H1 (cell line): Measurements from ENCODE around the gene GRID1. TPM values are rescaled to one million over a fixed set of nuclear protein-coding genes. Genes with fewer than 3 reads are reported as not detected.

ENCODE experiments used
- CTCF ChIA-PET: fragments of 300-600 bp; sonication (Branson Sonifier 250); formaldehyde crosslinking; loops from one replicate; lab custom pipeline; 2021; ENCODE audit not compliant: partially characterized antibody; lab: Charles Lee
- POLR2A ChIA-PET: fragments of 300-600 bp; sonication (Branson Sonifier 250); formaldehyde crosslinking; loops from one replicate; lab custom pipeline; 2021; ENCODE audit warnings: inconsistent platforms; ENCODE audit not compliant: partially characterized antibody; lab: Charles Lee
- DNase-seq, 2 experiments: peaks; one replicate each; pipeline versions ENCODE4 v3.0.0 to v3.0.0-alpha.2; 2010 to 2022; ENCODE audit warnings: low spot score in 2 of 2, low read depth in 1 of 2, mixed read lengths in 1 of 2
- FAIRE-seq: peaks from 2 replicates; lab custom pipeline; 2011; peaks lifted over from hg19 to GRCh38; lab: Jason Lieb, UNC
- H2AFZ ChIP-seq: 2 replicates; pipeline ENCODE4 v1.8.1; 2012; ENCODE audit warnings: low read length, inconsistent platforms
- H2AK5ac ChIP-seq: 2 replicates; pipeline ENCODE4 v1.6.1; 2013; ENCODE audit warnings: low read depth, low read length
- H2BK120ac ChIP-seq: replicated peaks from 2 replicates; pipeline ENCODE3; 2013; ENCODE audit warnings: low read depth, low read length, inconsistent platforms
- H2BK12ac ChIP-seq: 2 replicates; pipeline ENCODE4 v1.6.1; 2013; ENCODE audit warnings: low read depth, low read length
- H2BK15ac ChIP-seq: 2 replicates; pipeline ENCODE4 v1.6.1; 2013; ENCODE audit warnings: low read length
- H2BK20ac ChIP-seq: 2 replicates; pipeline ENCODE4 v1.6.1; 2013; ENCODE audit warnings: low read length
- H2BK5ac ChIP-seq: 2 replicates; pipeline ENCODE4 v1.6.1; 2013; ENCODE audit warnings: low read depth, low read length
- H3K14ac ChIP-seq: 2 replicates; pipeline ENCODE4 v1.6.1; 2013; ENCODE audit warnings: inconsistent platforms; ENCODE audit not compliant: insufficient read length
- H3K18ac ChIP-seq: 2 replicates; pipeline ENCODE4 v1.6.1; 2013; ENCODE audit warnings: low read length; ENCODE audit errors: extremely low read depth
- H3K23ac ChIP-seq: 2 replicates; pipeline ENCODE4 v1.6.1; 2013; ENCODE audit warnings: inconsistent platforms; ENCODE audit not compliant: insufficient read length
- H3K23me2 ChIP-seq: 2 replicates; pipeline ENCODE4 v1.6.1; 2013; ENCODE audit warnings: low read depth, low read length
- H3K27ac ChIP-seq: 2 replicates; pipeline ENCODE4 v1.6.1; 2011; ENCODE audit warnings: low read depth, low read length, inconsistent platforms
- H3K27me3 ChIP-seq, 4 experiments: replicated peaks in 1 of 4; 1 replicate in 1 of 4; 2 replicates in 3 of 4; pipeline versions ENCODE4 v1.6.1 to v1.8.1; 2011 to 2013; ENCODE audit warnings: low read length in 3 of 4, mild to moderate bottlenecking in 3 of 4, inconsistent platforms in 2 of 4, mixed read lengths in 2 of 4, moderate library complexity in 1 of 4; ENCODE audit not compliant: control insufficient read depth in 3 of 4, insufficient read depth in 3 of 4; ENCODE audit errors: extremely low read depth in 1 of 4
- H3K36me3 ChIP-seq, 4 experiments: 2 replicates each; pipeline versions ENCODE4 v1.6.1 to v1.8.1; 2011 to 2013; ENCODE audit warnings: mild to moderate bottlenecking in 4 of 4, low read length in 3 of 4, moderate library complexity in 2 of 4, control low read depth in 1 of 4, inconsistent platforms in 1 of 4; ENCODE audit not compliant: insufficient read depth in 4 of 4, control insufficient read depth in 2 of 4
- H3K4ac ChIP-seq: replicated peaks from 2 replicates; pipeline ENCODE3; 2013; ENCODE audit warnings: low read length, low read depth, mixed read lengths, inconsistent platforms; ENCODE audit not compliant: insufficient read length
- H3K4me1 ChIP-seq, 4 experiments: replicated peaks in 1 of 4; 1 replicate in 1 of 4; 2 replicates in 3 of 4; pipeline versions ENCODE4 v1.6.1 to v1.8.1; 2011 to 2013; ENCODE audit warnings: low read length in 3 of 4, inconsistent platforms in 2 of 4, mixed read lengths in 1 of 4; ENCODE audit not compliant: insufficient read depth in 4 of 4, control insufficient read depth in 3 of 4
- H3K4me2 ChIP-seq, 2 experiments: 2 replicates each; pipeline versions ENCODE4 v1.6.1 to v1.8.1; 2011 to 2013; ENCODE audit warnings: low read depth in 2 of 2, low read length in 2 of 2, control low read depth in 1 of 2, inconsistent platforms in 1 of 2, mild to moderate bottlenecking in 1 of 2; ENCODE audit not compliant: insufficient read depth in 1 of 2
- H3K4me3 ChIP-seq, 4 experiments: fragments of 200-600, 300-600 bp in 1 of 4; sonication (generic), shearing (Covaris generic), sonication (Bioruptor Twin) in 1 of 4; 2 replicates each; pipeline versions ENCODE4 v1.5.1 to v1.8.1; 2011 to 2016; ENCODE audit warnings: low read length in 4 of 4, low read depth in 3 of 4, control low read depth in 2 of 4, inconsistent platforms in 2 of 4, mild to moderate bottlenecking in 2 of 4, mixed read lengths in 1 of 4, moderate library complexity in 1 of 4; ENCODE audit not compliant: insufficient read depth in 2 of 4; ENCODE audit errors: extremely low read depth in 1 of 4
- H3K56ac ChIP-seq: replicated peaks from 2 replicates; pipeline ENCODE3; 2013; ENCODE audit warnings: low read depth, mild to moderate bottlenecking, mixed read lengths, low read length, inconsistent platforms; ENCODE audit not compliant: insufficient read length
- H3K79me1 ChIP-seq: 2 replicates; pipeline ENCODE4 v1.6.1; 2013; ENCODE audit warnings: low read depth, low read length, control low read depth
- H3K79me2 ChIP-seq, 2 experiments: 2 replicates each; pipeline versions ENCODE4 v1.6.1 to v1.8.1; 2012 to 2013; ENCODE audit warnings: low read length in 2 of 2, mild to moderate bottlenecking in 2 of 2, inconsistent platforms in 1 of 2; ENCODE audit not compliant: insufficient read depth in 2 of 2, control insufficient read depth in 1 of 2
- H3K9ac ChIP-seq, 4 experiments: replicated peaks in 1 of 4; 1 replicate in 1 of 4; 2 replicates in 3 of 4; pipeline versions ENCODE4 v1.6.1 to v1.8.1; 2011 to 2013; ENCODE audit warnings: low read depth in 3 of 4, low read length in 3 of 4, control low read depth in 2 of 4, mild to moderate bottlenecking in 2 of 4, moderate library complexity in 2 of 4, inconsistent platforms in 1 of 4; ENCODE audit errors: extremely low read depth in 1 of 4
- H3K9me3 ChIP-seq, 2 experiments: 2 replicates each; pipeline versions ENCODE4 v1.6.1 to v1.8.1; 2012 to 2013; ENCODE audit warnings: mild to moderate bottlenecking in 2 of 2, moderate library complexity in 2 of 2, control low read depth in 1 of 2, inconsistent platforms in 1 of 2, low read depth in 1 of 2, low read length in 1 of 2, mixed read lengths in 1 of 2; ENCODE audit not compliant: insufficient read depth in 2 of 2
- H4K20me1 ChIP-seq, 2 experiments: replicated peaks in 1 of 2; 2 replicates each; pipeline versions ENCODE3 to v1.8.1; 2011 to 2013; ENCODE audit warnings: inconsistent platforms in 2 of 2, low read length in 2 of 2, mild to moderate bottlenecking in 1 of 2; ENCODE audit not compliant: insufficient read depth in 2 of 2, control insufficient read depth in 1 of 2
- H4K5ac ChIP-seq: 2 replicates; pipeline ENCODE4 v1.6.1; 2013; ENCODE audit warnings: low read length, low read depth, mixed read lengths, inconsistent platforms; ENCODE audit not compliant: insufficient read length
- H4K8ac ChIP-seq: 2 replicates; pipeline ENCODE4 v1.8.0; 2013; ENCODE audit warnings: mild to moderate bottlenecking, moderate library complexity, low read length, inconsistent platforms; ENCODE audit not compliant: insufficient read depth; ENCODE audit errors: extremely low read depth
- H4K91ac ChIP-seq: replicated peaks from 2 replicates; pipeline ENCODE3; 2013; ENCODE audit warnings: low read length, mixed read lengths, inconsistent platforms; ENCODE audit not compliant: insufficient read length
- BRCA1 ChIP-seq: IDR thresholded peaks from 2 replicates; pipeline ENCODE4 v1.6.1; 2012; ENCODE audit warnings: low read depth, low read length, improper control_type of control experiment
- CBX8 ChIP-seq: fragments of 300-800, 300-1000 bp; sonication (generic); IDR thresholded peaks from 2 replicates; pipeline ENCODE4 v1.7.1; 2016; ENCODE audit warnings: low read depth, low read length, borderline replicate concordance
- CREB1 ChIP-seq: IDR thresholded peaks from 2 replicates; pipeline ENCODE4 v1.6.1; 2012; ENCODE audit warnings: inconsistent platforms
- KDM4A ChIP-seq: IDR thresholded peaks from one replicate; pipeline ENCODE4 v1.7.1; 2012; ENCODE audit warnings: low read depth, mild to moderate bottlenecking, moderate library complexity, low read length, inconsistent platforms; ENCODE audit not compliant: severe bottlenecking
- TAF7 ChIP-seq: optimal IDR thresholded peaks from 2 replicates; pipeline ENCODE3; 2011; ENCODE audit warnings: low read depth, mild to moderate bottlenecking, inconsistent platforms, low read length, moderate library complexity, borderline replicate concordance
- WGBS, 2 experiments: shearing (Covaris generic) in 1 of 2; methylation state at CpG; one replicate each; pipeline versions ENCODE4 v1.1.6 to v1.1.7; 2013 to 2015; ENCODE audit warnings: low lambda C conversion rate in 2 of 2, mixed read lengths in 2 of 2, inconsistent platforms in 1 of 2, low coverage in 1 of 2, missing lambda C conversion rate in 1 of 2; ENCODE audit not compliant: insufficient replicate concordance in 2 of 2, insufficient coverage in 1 of 2, insufficient read length in 1 of 2; ENCODE audit errors: extremely low coverage in 1 of 2, missing lambda C conversion rate in 1 of 2; 5-methylcytosine and 5-hydroxymethylcytosine counted together
- polyA plus RNA-seq, 7 experiments: library from polyadenylated mRNA; depleted of rRNA in 3 of 7; stranded (reverse) in 5 of 7; unstranded in 2 of 7; fragments of >200 nt in 5 of 7; fragments of 200-250 nt in 2 of 7; gene quantifications; 1 replicate in 5 of 7; 2 replicates in 1 of 7; 4 replicates in 1 of 7; pipeline versions ENCODE4 v1.2.1 to v1.2.3, GENCODE V29; 2011 to 2013; ENCODE audit warnings: missing spikeins in 2 of 7, mixed read lengths in 2 of 7
- total RNA-seq: library from RNA; stranded (reverse); fragmentation: NEBNext Ultra II Directional; extraction: Animal tissue kit (Norgen Biotek cat#: 25700); gene quantifications from 2 replicates; pipeline ENCODE4 v1.2.1, GENCODE V29; 2021
- TF ChIP-seq, protein P1 (sequence below): IDR thresholded peaks from 2 replicates; pipeline ENCODE4 v1.6.1; 2012; ENCODE audit warnings: inconsistent platforms

GRID1 gene
- total and polyA plus RNA-seq, 2 of the 8 experiments (the other 6 are each of a cell fraction or from before 2014, with no cell fraction given), result 0.22 to 0.30 TPM

- Histone ChIP-seq H2BK12ac (no peak overlapping the region), H3K14ac (no peak overlapping the region), H2AK5ac (no peak overlapping the region), H3K4me3 (no peak overlapping the region), H3K18ac (no peak overlapping the region), H4K20me1 (no peaks in the 10 kb centered on the region), H2BK120ac (no peak overlapping the region), H4K8ac (no peak overlapping the region), H3K9ac (no peak overlapping the region), H3K36me3 (no peaks in the 10 kb centered on the region), H3K79me2 (no peaks in the 10 kb centered on the region), H3K56ac (no peak overlapping the region), H3K27me3 (no peaks in the 10 kb centered on the region), H3K9me3 (no peaks in the 10 kb centered on the region), H3K4me1 (no peaks in the 10 kb centered on the region), H3K79me1 (no peaks in the 10 kb centered on the region), H3K23me2 (no peaks in the 10 kb centered on the region), H3K27ac (no peak overlapping the region), H2BK5ac (no peak overlapping the region), H2BK20ac (no peak overlapping the region), H2AFZ (no peak overlapping the region), H3K4me2 (no peak overlapping the region), H4K91ac (no peak overlapping the region), H4K5ac (no peak overlapping the region), H2BK15ac (no peak overlapping the region), H3K4ac (no peak overlapping the region), H3K23ac (no peak overlapping the region)
- no peak for FAIRE-seq
- CTCF ChIA-PET, result interaction anchor here (1.0 to 1.2 kb wide), 2 partner anchors 13 to 15 kb away, joined by 3 to 4 read pairs; no protein-coding TSS in a partner anchor
- 88% methylated on average over 8 of the region's 8 CpGs; no CpG with 5 or more reads in 1 of the 2 experiments for WGBS, 2 experiments
- DNase-seq, result no peak
- POLR2A ChIA-PET, result no interaction called here
- no peak for TF ChIP-seq TAF7
- TF ChIP-seq, protein P1, sequence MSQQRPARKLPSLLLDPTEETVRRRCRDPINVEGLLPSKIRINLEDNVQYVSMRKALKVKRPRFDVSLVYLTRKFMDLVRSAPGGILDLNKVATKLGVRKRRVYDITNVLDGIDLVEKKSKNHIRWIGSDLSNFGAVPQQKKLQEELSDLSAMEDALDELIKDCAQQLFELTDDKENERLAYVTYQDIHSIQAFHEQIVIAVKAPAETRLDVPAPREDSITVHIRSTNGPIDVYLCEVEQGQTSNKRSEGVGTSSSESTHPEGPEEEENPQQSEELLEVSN, result no peak
- TF ChIP-seq KDM4A, result no peak
- TF ChIP-seq CBX8, result no peak
- TF ChIP-seq BRCA1, result no peak
- TF ChIP-seq CREB1, result no peak
Measured at GRCh38 chr10:86164960-86165630, 201.5 kb downstream of the GRID1 start.
